H1 (cell line): ENCODE results near the gene LRRC15. TPM values are rescaled to one million over a fixed set of nuclear protein-coding genes. Genes with fewer than 3 reads are reported as not detected.

Source experiments
- CTCF ChIA-PET: fragments of 300-600 bp; sonication (Branson Sonifier 250); formaldehyde crosslinking; loops from one replicate; lab custom pipeline; 2021; ENCODE audit not compliant: partially characterized antibody; lab: Charles Lee
- POLR2A ChIA-PET: fragments of 300-600 bp; sonication (Branson Sonifier 250); formaldehyde crosslinking; loops from one replicate; lab custom pipeline; 2021; ENCODE audit warnings: inconsistent platforms; ENCODE audit not compliant: partially characterized antibody; lab: Charles Lee
- DNase-seq, 2 experiments: peaks; one replicate each; pipeline versions ENCODE4 v3.0.0 to v3.0.0-alpha.2; 2010 to 2022; ENCODE audit warnings: low spot score in 2 of 2, low read depth in 1 of 2, mixed read lengths in 1 of 2
- FAIRE-seq: peaks from 2 replicates; lab custom pipeline; 2011; peaks lifted over from hg19 to GRCh38; lab: Jason Lieb, UNC
- H2AFZ ChIP-seq: 2 replicates; pipeline ENCODE4 v1.8.1; 2012; ENCODE audit warnings: low read length, inconsistent platforms
- H2AK5ac ChIP-seq: 2 replicates; pipeline ENCODE4 v1.6.1; 2013; ENCODE audit warnings: low read depth, low read length
- H2BK120ac ChIP-seq: replicated peaks from 2 replicates; pipeline ENCODE3; 2013; ENCODE audit warnings: low read depth, low read length, inconsistent platforms
- H2BK12ac ChIP-seq: 2 replicates; pipeline ENCODE4 v1.6.1; 2013; ENCODE audit warnings: low read depth, low read length
- H2BK15ac ChIP-seq: 2 replicates; pipeline ENCODE4 v1.6.1; 2013; ENCODE audit warnings: low read length
- H2BK20ac ChIP-seq: 2 replicates; pipeline ENCODE4 v1.6.1; 2013; ENCODE audit warnings: low read length
- H2BK5ac ChIP-seq: 2 replicates; pipeline ENCODE4 v1.6.1; 2013; ENCODE audit warnings: low read depth, low read length
- H3K14ac ChIP-seq: 2 replicates; pipeline ENCODE4 v1.6.1; 2013; ENCODE audit warnings: inconsistent platforms; ENCODE audit not compliant: insufficient read length
- H3K18ac ChIP-seq: 2 replicates; pipeline ENCODE4 v1.6.1; 2013; ENCODE audit warnings: low read length; ENCODE audit errors: extremely low read depth
- H3K23ac ChIP-seq: 2 replicates; pipeline ENCODE4 v1.6.1; 2013; ENCODE audit warnings: inconsistent platforms; ENCODE audit not compliant: insufficient read length
- H3K23me2 ChIP-seq: 2 replicates; pipeline ENCODE4 v1.6.1; 2013; ENCODE audit warnings: low read depth, low read length
- H3K27ac ChIP-seq: 2 replicates; pipeline ENCODE4 v1.6.1; 2011; ENCODE audit warnings: low read depth, low read length, inconsistent platforms
- H3K27me3 ChIP-seq, 4 experiments: replicated peaks in 1 of 4; 1 replicate in 1 of 4; 2 replicates in 3 of 4; pipeline versions ENCODE4 v1.6.1 to v1.8.1; 2011 to 2013; ENCODE audit warnings: low read length in 3 of 4, mild to moderate bottlenecking in 3 of 4, inconsistent platforms in 2 of 4, mixed read lengths in 2 of 4, moderate library complexity in 1 of 4; ENCODE audit not compliant: control insufficient read depth in 3 of 4, insufficient read depth in 3 of 4; ENCODE audit errors: extremely low read depth in 1 of 4
- H3K36me3 ChIP-seq, 4 experiments: 2 replicates each; pipeline versions ENCODE4 v1.6.1 to v1.8.1; 2011 to 2013; ENCODE audit warnings: mild to moderate bottlenecking in 4 of 4, low read length in 3 of 4, moderate library complexity in 2 of 4, control low read depth in 1 of 4, inconsistent platforms in 1 of 4; ENCODE audit not compliant: insufficient read depth in 4 of 4, control insufficient read depth in 2 of 4
- H3K4ac ChIP-seq: replicated peaks from 2 replicates; pipeline ENCODE3; 2013; ENCODE audit warnings: low read length, low read depth, mixed read lengths, inconsistent platforms; ENCODE audit not compliant: insufficient read length
- H3K4me1 ChIP-seq, 4 experiments: replicated peaks in 1 of 4; 1 replicate in 1 of 4; 2 replicates in 3 of 4; pipeline versions ENCODE4 v1.6.1 to v1.8.1; 2011 to 2013; ENCODE audit warnings: low read length in 3 of 4, inconsistent platforms in 2 of 4, mixed read lengths in 1 of 4; ENCODE audit not compliant: insufficient read depth in 4 of 4, control insufficient read depth in 3 of 4
- H3K4me2 ChIP-seq, 2 experiments: 2 replicates each; pipeline versions ENCODE4 v1.6.1 to v1.8.1; 2011 to 2013; ENCODE audit warnings: low read depth in 2 of 2, low read length in 2 of 2, control low read depth in 1 of 2, inconsistent platforms in 1 of 2, mild to moderate bottlenecking in 1 of 2; ENCODE audit not compliant: insufficient read depth in 1 of 2
- H3K4me3 ChIP-seq, 4 experiments: fragments of 200-600, 300-600 bp in 1 of 4; sonication (generic), shearing (Covaris generic), sonication (Bioruptor Twin) in 1 of 4; 2 replicates each; pipeline versions ENCODE4 v1.5.1 to v1.8.1; 2011 to 2016; ENCODE audit warnings: low read length in 4 of 4, low read depth in 3 of 4, control low read depth in 2 of 4, inconsistent platforms in 2 of 4, mild to moderate bottlenecking in 2 of 4, mixed read lengths in 1 of 4, moderate library complexity in 1 of 4; ENCODE audit not compliant: insufficient read depth in 2 of 4; ENCODE audit errors: extremely low read depth in 1 of 4
- H3K56ac ChIP-seq: replicated peaks from 2 replicates; pipeline ENCODE3; 2013; ENCODE audit warnings: low read depth, mild to moderate bottlenecking, mixed read lengths, low read length, inconsistent platforms; ENCODE audit not compliant: insufficient read length
- H3K79me1 ChIP-seq: 2 replicates; pipeline ENCODE4 v1.6.1; 2013; ENCODE audit warnings: low read depth, low read length, control low read depth
- H3K79me2 ChIP-seq, 2 experiments: 2 replicates each; pipeline versions ENCODE4 v1.6.1 to v1.8.1; 2012 to 2013; ENCODE audit warnings: low read length in 2 of 2, mild to moderate bottlenecking in 2 of 2, inconsistent platforms in 1 of 2; ENCODE audit not compliant: insufficient read depth in 2 of 2, control insufficient read depth in 1 of 2
- H3K9ac ChIP-seq, 4 experiments: replicated peaks in 1 of 4; 1 replicate in 1 of 4; 2 replicates in 3 of 4; pipeline versions ENCODE4 v1.6.1 to v1.8.1; 2011 to 2013; ENCODE audit warnings: low read depth in 3 of 4, low read length in 3 of 4, control low read depth in 2 of 4, mild to moderate bottlenecking in 2 of 4, moderate library complexity in 2 of 4, inconsistent platforms in 1 of 4; ENCODE audit errors: extremely low read depth in 1 of 4
- H3K9me3 ChIP-seq, 2 experiments: 2 replicates each; pipeline versions ENCODE4 v1.6.1 to v1.8.1; 2012 to 2013; ENCODE audit warnings: mild to moderate bottlenecking in 2 of 2, moderate library complexity in 2 of 2, control low read depth in 1 of 2, inconsistent platforms in 1 of 2, low read depth in 1 of 2, low read length in 1 of 2, mixed read lengths in 1 of 2; ENCODE audit not compliant: insufficient read depth in 2 of 2
- H4K20me1 ChIP-seq, 2 experiments: replicated peaks in 1 of 2; 2 replicates each; pipeline versions ENCODE3 to v1.8.1; 2011 to 2013; ENCODE audit warnings: inconsistent platforms in 2 of 2, low read length in 2 of 2, mild to moderate bottlenecking in 1 of 2; ENCODE audit not compliant: insufficient read depth in 2 of 2, control insufficient read depth in 1 of 2
- H4K5ac ChIP-seq: 2 replicates; pipeline ENCODE4 v1.6.1; 2013; ENCODE audit warnings: low read length, low read depth, mixed read lengths, inconsistent platforms; ENCODE audit not compliant: insufficient read length
- H4K8ac ChIP-seq: 2 replicates; pipeline ENCODE4 v1.8.0; 2013; ENCODE audit warnings: mild to moderate bottlenecking, moderate library complexity, low read length, inconsistent platforms; ENCODE audit not compliant: insufficient read depth; ENCODE audit errors: extremely low read depth
- H4K91ac ChIP-seq: replicated peaks from 2 replicates; pipeline ENCODE3; 2013; ENCODE audit warnings: low read length, mixed read lengths, inconsistent platforms; ENCODE audit not compliant: insufficient read length
- BCL11A ChIP-seq, 2 experiments: IDR thresholded peaks; one replicate each; pipeline ENCODE4 v1.6.1; 2011; ENCODE audit warnings: low read depth in 2 of 2, low read length in 2 of 2, mild to moderate bottlenecking in 2 of 2
- MAX ChIP-seq: IDR thresholded peaks from 2 replicates; pipeline ENCODE4 v1.6.1; 2012; ENCODE audit warnings: inconsistent platforms
- TBP ChIP-seq: IDR thresholded peaks from 2 replicates; pipeline ENCODE4 v1.6.1; 2011; ENCODE audit warnings: low read depth, low read length, improper control_type of control experiment
- WGBS, 2 experiments: shearing (Covaris generic) in 1 of 2; methylation state at CpG; one replicate each; pipeline versions ENCODE4 v1.1.6 to v1.1.7; 2013 to 2015; ENCODE audit warnings: low lambda C conversion rate in 2 of 2, mixed read lengths in 2 of 2, inconsistent platforms in 1 of 2, low coverage in 1 of 2, missing lambda C conversion rate in 1 of 2; ENCODE audit not compliant: insufficient replicate concordance in 2 of 2, insufficient coverage in 1 of 2, insufficient read length in 1 of 2; ENCODE audit errors: extremely low coverage in 1 of 2, missing lambda C conversion rate in 1 of 2; 5-methylcytosine and 5-hydroxymethylcytosine counted together
- polyA plus RNA-seq, 7 experiments: library from polyadenylated mRNA; depleted of rRNA in 3 of 7; stranded (reverse) in 5 of 7; unstranded in 2 of 7; fragments of >200 nt in 5 of 7; fragments of 200-250 nt in 2 of 7; gene quantifications; 1 replicate in 5 of 7; 2 replicates in 1 of 7; 4 replicates in 1 of 7; pipeline versions ENCODE4 v1.2.1 to v1.2.3, GENCODE V29; 2011 to 2013; ENCODE audit warnings: missing spikeins in 2 of 7, mixed read lengths in 2 of 7
- total RNA-seq: library from RNA; stranded (reverse); fragmentation: NEBNext Ultra II Directional; extraction: Animal tissue kit (Norgen Biotek cat#: 25700); gene quantifications from 2 replicates; pipeline ENCODE4 v1.2.1, GENCODE V29; 2021

Gene LRRC15
- total and polyA plus RNA-seq, 2 of the 8 experiments (the other 6 are each of a cell fraction or from before 2014, with no cell fraction given), result 0.15 to 0.37 TPM

GRCh38 chr3:194382196-194382891 lies 12.8 kb upstream of the LRRC15 start:
- no peak overlapping the region for H4K5ac ChIP-seq
- H3K79me2 ChIP-seq, result no peaks in the 10 kb centered on the region
- H4K20me1 ChIP-seq, result no peaks in the 10 kb centered on the region
- H3K14ac ChIP-seq, result no peak overlapping the region
- peak in 1 of 2 experiments; percentile 45 for DNase-seq
- no peak overlapping the region for H3K4ac ChIP-seq
- no peak overlapping the region for H3K18ac ChIP-seq
- ChIA-PET POLR2A (interaction anchor here (0.9 to 2.0 kb wide), 3 partner anchors 12 to 19 kb away, joined by 3 to 8 read pairs (median 6); partner anchors contain the start of gene LRRC15), CTCF (interaction anchor here (0.6 to 1.8 kb wide), 5 partner anchors 12 to 291 kb away, joined by 3 to 6 read pairs (median 4); no protein-coding TSS in a partner anchor)
- no peak overlapping the region for H2BK12ac ChIP-seq
- H3K4me3 ChIP-seq, result no peak overlapping the region; a peak in 1 of 8 replicates
- peaks cover 0 to 10% (median 6%) of the 10 kb centered on the region in 4 experiments; a peak in 6 of 7 replicates for H3K4me1 ChIP-seq
- no peak overlapping the region for H3K56ac ChIP-seq
- H3K4me2 ChIP-seq, result no peak overlapping the region
- H2BK120ac ChIP-seq, result no peak overlapping the region
- peak overlapping the region; percentile 80; the same call in 1 of the 2 replicates for H2BK20ac ChIP-seq
- H2BK15ac ChIP-seq, result no peak overlapping the region
- H2BK5ac ChIP-seq, result 0 out of 2 replicates have a peak overlapping the region, but pooled peaks have one; percentile 21
- H3K79me1 ChIP-seq, result no peaks in the 10 kb centered on the region
- H2AK5ac ChIP-seq, result no peak overlapping the region
- no peak overlapping the region for H4K91ac ChIP-seq
- WGBS, 2 experiments, result 85% methylated on average over 18 of the region's 20 CpGs; no CpG with 5 or more reads in 1 of the 2 experiments
- H2AFZ ChIP-seq, result no peak overlapping the region
- peak; percentile 13 for FAIRE-seq
- H3K9me3 ChIP-seq, result no peaks in the 10 kb centered on the region
- H3K9ac ChIP-seq, result no peak overlapping the region
- no peaks in the 10 kb centered on the region; a peak in 1 of 7 replicates for H3K27me3 ChIP-seq
- H3K23me2 ChIP-seq, result no peaks in the 10 kb centered on the region
- TF ChIP-seq TBP (no peak), MAX (0 out of 2 replicates have a peak, but pooled peaks have one; percentile 15), BCL11A (IDR thresholded peaks at IDR 0.05; ENCODE audit: low read depth in 2 of 2, low read length in 2 of 2) (no peak)
- H3K36me3 ChIP-seq, result no peaks in the 10 kb centered on the region
- H3K23ac ChIP-seq, result no peak overlapping the region
- no peak overlapping the region for H4K8ac ChIP-seq
- H3K27ac ChIP-seq, result no peak overlapping the region
